DMS153 treated with DMSO at 0.1 percent for 48 hours (cell line): Measurements from ENCODE around the gene CDC5L.

ENCODE experiments used
- DNase-seq: peaks from one replicate; lab custom pipeline; 2025; ENCODE audit not compliant: unreplicated experiment; lab: John Stamatoyannopoulos, UW

The CDC5L gene

GRCh38 chr6:44495036-44495901 lies 107.8 kb downstream of the CDC5L start:
- no peak for DNase-seq

GRCh38 chr6:44496665-44497369 lies 109.3 kb downstream of the CDC5L start:
- DNase-seq = no peak

- no peak for DNase-seq
Observed at GRCh38 chr6:44497807-44498206, 110.3 kb downstream of the CDC5L start.

- no peak for DNase-seq
Observed at GRCh38 chr6:44498436-44498835, 110.9 kb downstream of the CDC5L start.

- no peak for DNase-seq
Observed at GRCh38 chr6:44499609-44500008, 112.1 kb downstream of the CDC5L start.
